Colonic mucosa (tissue), 4 donors: ENCODE results near the gene CLCN2. TPM values are rescaled to one million over a fixed set of nuclear protein-coding genes. Genes with fewer than 3 reads are reported as not detected.
A peak's percentile ranks its signal among the peaks of the same experiment; 100 is the strongest.

Source experiments
- DNase-seq: peaks from one replicate; pipeline ENCODE4 v3.0.0-alpha.2; 2020
- H3K27ac ChIP-seq: fragments of 200-600 bp; one replicate; pipeline ENCODE4 v1.8.0; 2021
- H3K27me3 ChIP-seq: fragments of 200-600 bp; one replicate; pipeline ENCODE4 v1.8.0; 2021
- H3K36me3 ChIP-seq: fragments of 200-600 bp; one replicate; pipeline ENCODE4 v1.8.0; 2021
- H3K4me1 ChIP-seq: fragments of 200-600 bp; one replicate; pipeline ENCODE4 v1.8.0; 2021; ENCODE audit warnings: mild to moderate bottlenecking
- H3K4me3 ChIP-seq: fragments of 200-600 bp; one replicate; pipeline ENCODE4 v1.8.0; 2021
- H3K9ac ChIP-seq, 2 donors: one replicate each; pipeline ENCODE4 v1.7.0; 2013; ENCODE audit warnings: control low read depth in 2 of 2, low read depth in 2 of 2, low read length in 2 of 2
- H3K9me3 ChIP-seq: fragments of 200-600 bp; one replicate; pipeline ENCODE4 v1.8.0; 2021
- CTCF ChIP-seq: fragments of 200-600 bp; IDR thresholded peaks from one replicate; pipeline ENCODE4 v1.8.0; 2022; ENCODE audit warnings: antibody characterized with exemption, mild to moderate bottlenecking
- intact Hi-C: fragments of 100-400 bp; cut with DNase I; formaldehyde crosslinking; loops from one replicate; pipeline ENCODE4 v1.14.1; 2022
- total RNA-seq, 2 donors: library from RNA; stranded (reverse); fragmentation: NEBNext Ultra II Directional in 1 of 2; extraction: Animal tissue kit (Norgen Biotek cat#: 25700) in 1 of 2; gene quantifications; one replicate each; pipeline ENCODE4 v1.2.1, GENCODE V29; 2021
- donor health status: healthy.
- donor health status: DM: no; HTN: no; CAD: no.
- donor health status: DM: no; HTN: no; CAD: no.

The CLCN2 gene
- 10 to 100 TPM; 61.1 to 71.6 TPM for total RNA-seq

GRCh38 chr3:184361532-184361931, at the start of gene CLCN2, which contains the start of gene POLR2H:
Gene CLCN2, minus strand, starts transcription at chr3:184361605. Its CDS starts 126 bp downstream, at chr3:184361479.
Gene POLR2H, plus strand, starts transcription at chr3:184361710. Its CDS starts 1,783 bp downstream, at chr3:184363493.
- Histone ChIP-seq H3K27ac (peak within 1 kb of the TSS; percentile 99), H3K36me3 (no peaks in the 10 kb centered on the region), H3K4me1 (peaks cover 10% of the 10 kb centered on the region), H3K27me3 (no peaks in the 10 kb centered on the region), H3K9me3 (no peaks in the 10 kb centered on the region), H3K4me3 (peak within 1 kb of the TSS; percentile 87), H3K9ac (peak within 1 kb of the TSS; percentile 99)
- intact Hi-C loops, result no loop called here
- DNase-seq, result peak; percentile 57
- no peak for TF ChIP-seq CTCF

GRCh38 chr3:184409946-184410500, 48.6 kb upstream of the CLCN2 start:
- Histone ChIP-seq H3K4me3 (no peak overlapping the region), H3K4me1 (no peaks in the 10 kb centered on the region), H3K27ac (no peak overlapping the region), H3K36me3 (no peaks in the 10 kb centered on the region), H3K9me3 (no peaks in the 10 kb centered on the region), H3K27me3 (no peaks in the 10 kb centered on the region), H3K9ac (no peak overlapping the region)
- no peak for DNase-seq
- intact Hi-C loops, result loop anchor here (10.0 kb wide), 1 partner anchor 135 kb away; no protein-coding TSS in a partner anchor
- no peak for TF ChIP-seq CTCF

- intact Hi-C loops, result no loop called here
- H3K4me3 ChIP-seq, result no peak overlapping the region
- no peak overlapping the region for H3K9ac ChIP-seq
Measured at GRCh38 chr3:184409331-184409926, 48.0 kb upstream of the CLCN2 start.

GRCh38 chr3:184405075-184406030, 43.9 kb upstream of the CLCN2 start:
- Histone ChIP-seq H3K27me3 (no peaks in the 10 kb centered on the region), H3K9ac (no peak overlapping the region), H3K36me3 (no peaks in the 10 kb centered on the region), H3K9me3 (no peaks in the 10 kb centered on the region), H3K4me3 (no peak overlapping the region), H3K27ac (no peak overlapping the region), H3K4me1 (no peaks in the 10 kb centered on the region)
- intact Hi-C loops, result no loop called here
- no peak for TF ChIP-seq CTCF
- no peak for DNase-seq

More at GRCh38 chr3:184409331-184409926, 48.0 kb upstream of the CLCN2 start:
- no peaks in the 10 kb centered on the region for H3K4me1 ChIP-seq
- no peaks in the 10 kb centered on the region for H3K9me3 ChIP-seq
- TF ChIP-seq CTCF, result no peak
- no peak overlapping the region for H3K27ac ChIP-seq
- no peaks in the 10 kb centered on the region for H3K27me3 ChIP-seq
- no peak for DNase-seq
- H3K36me3 ChIP-seq, result no peaks in the 10 kb centered on the region

GRCh38 chr3:184399410-184399809, 38.0 kb upstream of the CLCN2 start:
- intact Hi-C loops, result no loop called here
- Histone ChIP-seq H3K9me3 (no peaks in the 10 kb centered on the region), H3K27ac (no peak overlapping the region), H3K4me3 (no peak overlapping the region), H3K4me1 (no peaks in the 10 kb centered on the region), H3K36me3 (no peaks in the 10 kb centered on the region), H3K27me3 (no peaks in the 10 kb centered on the region), H3K9ac (no peak overlapping the region)
- TF ChIP-seq CTCF, result no peak
- DNase-seq, result no peak
